NCI-H2107 treated with DMSO at 0.1 percent for 48 hours (cell line): Measurements from ENCODE around the gene PUS7.
"Not testable (repeated sequence)": the region's sequence is repeated elsewhere in the genome, so short reads cannot be mapped to it uniquely, and the experiment has no call there.

Experiments
- DNase-seq: peaks from one replicate; lab custom pipeline; 2025; ENCODE audit not compliant: unreplicated experiment; lab: John Stamatoyannopoulos, UW

Gene PUS7

DNA sequence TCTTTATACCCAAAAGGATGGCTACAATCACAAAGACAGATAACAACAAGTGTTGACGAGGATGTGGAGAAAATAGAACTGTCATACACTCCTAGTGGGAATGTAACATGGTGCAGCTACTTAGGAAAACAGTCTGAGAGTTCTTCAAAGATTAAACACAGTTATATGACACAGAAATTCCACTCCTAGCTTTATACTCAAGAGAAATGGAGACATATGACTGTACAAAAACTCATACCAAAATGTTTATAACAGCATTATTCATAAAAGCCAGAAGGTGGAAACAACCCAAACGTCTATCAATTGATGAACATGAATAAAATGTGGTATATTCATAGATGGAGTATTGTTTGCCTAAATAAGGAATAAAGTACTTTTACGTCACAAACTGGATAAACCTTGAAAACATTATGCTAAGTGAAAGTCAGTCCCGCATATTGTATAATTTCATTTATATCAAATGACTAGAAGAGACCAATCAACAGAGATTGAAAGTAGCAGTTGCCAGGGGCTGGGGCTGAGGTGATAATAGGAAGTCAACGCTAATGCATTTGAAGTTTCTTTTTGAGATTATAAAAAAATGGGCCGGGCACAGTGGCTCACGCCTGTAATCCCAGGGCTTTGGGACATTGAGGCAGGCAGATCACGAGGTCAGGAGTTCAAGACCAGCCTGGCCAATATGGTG, 71.8 kb downstream of the PUS7 start:
- DNase-seq = no peak

GRCh38 chr7:105448181-105448580, 73.9 kb downstream of the PUS7 start:
- DNase-seq = no peak

DNA sequence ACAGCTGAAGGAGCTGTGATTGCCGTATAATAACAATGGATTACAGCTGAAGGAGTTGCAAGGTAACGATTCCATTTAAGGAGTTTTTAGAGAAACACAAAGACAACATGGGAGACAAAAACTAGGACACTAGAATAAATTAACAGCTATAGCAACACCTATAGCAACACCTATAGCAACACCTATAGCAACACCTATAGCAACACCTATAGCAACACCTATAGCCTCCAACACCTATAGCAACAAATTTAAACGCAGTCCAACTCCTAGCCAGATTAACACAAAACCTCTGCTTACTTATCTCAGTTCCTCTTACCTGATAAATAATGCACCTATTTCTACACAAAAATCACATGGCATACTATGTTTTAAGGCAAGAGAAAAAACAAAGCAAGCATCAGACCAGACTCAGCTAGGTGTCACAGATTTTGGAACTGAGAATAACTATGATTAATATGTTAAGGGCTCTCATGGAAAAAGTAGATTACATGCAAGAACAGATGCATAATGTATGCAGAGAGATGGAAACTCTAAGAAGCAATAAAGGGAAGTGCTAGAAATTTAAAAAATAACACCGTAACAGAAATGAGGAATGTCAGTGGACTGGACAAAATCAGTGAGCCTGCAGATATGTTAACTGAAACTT, 77.6 kb downstream of the PUS7 start:
- no peak for DNase-seq

DNA sequence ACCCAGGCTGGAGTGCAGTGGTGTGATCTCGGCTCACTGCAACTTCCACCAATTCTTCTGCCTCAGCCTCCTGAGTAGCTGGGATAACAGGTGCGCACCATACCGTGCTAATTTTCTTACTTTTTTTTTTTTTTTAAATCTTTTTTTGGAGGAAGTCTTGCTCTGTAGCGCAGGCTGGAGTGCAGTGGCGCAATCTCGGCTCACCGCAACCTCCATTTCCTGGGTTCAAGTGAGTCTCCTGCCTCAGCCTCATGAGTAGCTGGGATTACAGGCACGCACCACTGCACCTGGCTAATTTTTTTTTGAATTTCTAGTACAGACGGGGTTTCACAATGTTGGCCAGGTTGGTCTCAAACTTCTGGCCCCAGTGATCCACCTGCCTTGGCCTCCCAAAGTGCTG, 79.9 kb downstream of the PUS7 start:
- not testable (repeated sequence) for DNase-seq

DNA sequence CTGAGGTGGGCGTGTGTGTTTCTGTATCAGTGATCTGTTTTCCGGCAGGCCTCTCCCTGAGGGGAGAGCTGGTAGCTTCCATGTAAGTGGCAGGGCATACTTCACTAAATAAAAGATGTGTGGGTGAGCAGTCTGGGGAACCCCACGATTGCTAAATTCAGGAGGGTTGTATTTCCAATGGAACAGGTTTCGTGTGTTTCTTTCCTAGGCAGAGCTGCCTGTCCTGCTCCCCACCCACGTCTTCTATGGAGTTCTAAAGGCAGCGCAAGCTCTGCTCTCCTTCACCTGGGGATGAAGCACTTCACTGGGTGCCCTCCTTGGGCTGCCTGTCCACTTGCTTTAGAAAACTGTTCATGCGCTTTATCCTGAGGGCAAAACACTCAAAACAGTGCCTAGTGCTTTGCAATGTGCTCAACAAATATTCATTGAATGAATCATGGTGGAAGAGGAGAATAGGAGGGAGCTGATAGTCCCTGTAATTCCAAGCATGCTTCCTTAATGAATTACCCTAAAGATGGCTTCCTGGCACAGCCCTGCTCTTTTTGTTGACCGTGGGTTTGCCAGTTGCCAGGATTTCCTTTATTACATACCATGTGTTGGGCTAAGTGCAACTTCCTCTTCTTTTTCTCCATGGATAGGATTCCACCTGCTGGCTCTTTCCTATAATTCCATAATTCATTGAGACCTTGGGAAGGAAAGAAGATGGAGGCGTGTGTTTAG, 82.7 kb downstream of the PUS7 start:
- DNase-seq = no peak

DNA sequence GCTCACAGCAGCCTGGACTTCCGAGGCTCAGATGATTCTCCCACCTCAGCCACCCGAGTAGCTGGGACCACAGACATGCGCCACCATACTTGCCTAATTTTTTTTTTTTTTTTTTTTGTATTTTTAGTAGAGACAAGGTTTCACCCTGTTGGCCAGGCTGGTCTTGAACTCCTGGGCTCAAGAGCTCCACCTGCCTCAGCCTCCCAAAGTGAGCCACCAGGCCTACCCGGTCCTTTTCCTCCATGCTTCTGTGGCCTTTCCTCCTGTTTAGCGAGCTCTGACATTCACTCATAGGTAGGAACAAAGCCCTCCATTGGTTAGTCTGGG, 83.3 kb downstream of the PUS7 start:
- DNase-seq = no peak

GRCh38 chr7:105438254-105438653, 83.8 kb downstream of the PUS7 start:
- DNase-seq = no peak

- not testable (repeated sequence) for DNase-seq
Observed at GRCh38 chr7:105437356-105437755, 84.7 kb downstream of the PUS7 start.

DNA sequence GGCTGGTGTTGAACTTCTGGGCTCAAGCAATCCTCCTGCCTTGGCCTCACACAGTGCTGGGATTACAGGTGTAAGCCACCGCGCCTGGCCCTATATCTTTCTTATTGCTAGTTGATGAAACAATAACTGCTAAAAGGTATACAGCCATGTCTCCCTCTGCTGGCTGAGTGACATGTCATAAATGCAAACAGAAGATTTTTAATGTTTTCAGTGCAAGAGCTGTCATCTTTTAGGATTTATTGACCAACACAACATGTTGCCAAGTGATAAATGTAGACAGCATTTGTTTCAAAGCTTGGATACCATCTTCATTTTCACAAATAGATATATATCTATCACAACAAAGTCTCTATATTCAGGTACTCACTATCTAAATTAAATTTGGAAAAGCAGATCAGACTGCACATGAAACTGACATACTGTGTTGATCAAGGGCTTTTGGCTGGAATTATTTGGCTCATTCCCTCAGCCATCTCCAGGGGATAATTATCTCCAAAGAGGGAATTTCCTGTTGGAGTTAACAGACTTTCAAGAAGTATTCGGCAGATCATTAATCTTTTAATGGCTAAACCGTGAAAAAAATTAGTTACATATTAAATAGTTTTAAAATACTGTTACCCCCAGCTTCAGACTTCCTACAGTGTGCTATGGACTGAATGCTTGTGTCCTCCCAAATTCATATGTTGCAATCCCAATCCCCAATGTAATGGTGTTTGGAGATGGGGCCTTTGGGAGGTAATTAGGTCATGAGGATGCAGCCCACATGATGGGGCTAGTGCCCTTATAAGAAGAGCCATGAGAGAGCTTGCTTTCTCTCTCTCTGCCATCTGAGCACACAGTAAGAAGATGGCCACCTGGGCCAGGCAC, 92.1 kb downstream of the PUS7 start:
- peak; percentile 34 for DNase-seq

DNA sequence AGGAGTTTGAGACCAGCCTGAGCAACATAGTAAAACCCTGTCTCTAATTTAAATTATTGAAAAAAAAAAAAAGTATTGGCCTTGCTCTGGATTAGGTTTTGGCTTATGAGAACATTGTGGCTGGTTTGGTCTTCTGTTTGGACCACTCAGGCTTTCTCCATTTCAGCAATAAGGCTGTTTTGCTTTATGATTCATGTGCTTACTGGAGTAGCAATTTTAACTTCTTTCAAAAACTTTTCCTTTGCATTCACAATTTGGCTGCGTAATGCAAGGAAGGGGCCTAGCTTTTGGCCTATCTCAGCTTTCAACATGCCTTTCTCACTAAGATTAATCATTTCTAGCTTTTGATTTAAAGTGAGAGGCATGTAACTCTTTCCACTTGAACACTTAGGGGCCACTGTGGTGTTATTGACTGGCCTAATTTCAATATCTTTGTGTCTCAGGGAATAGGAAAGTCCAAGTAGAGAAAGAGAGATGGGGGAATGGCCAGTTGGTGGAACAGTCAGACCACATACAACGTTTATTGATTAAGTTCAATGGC, 95.4 kb downstream of the PUS7 start:
- no peak for DNase-seq

- no peak for DNase-seq
Observed at GRCh38 chr7:105423987-105424386, 98.1 kb downstream of the PUS7 start.

DNA sequence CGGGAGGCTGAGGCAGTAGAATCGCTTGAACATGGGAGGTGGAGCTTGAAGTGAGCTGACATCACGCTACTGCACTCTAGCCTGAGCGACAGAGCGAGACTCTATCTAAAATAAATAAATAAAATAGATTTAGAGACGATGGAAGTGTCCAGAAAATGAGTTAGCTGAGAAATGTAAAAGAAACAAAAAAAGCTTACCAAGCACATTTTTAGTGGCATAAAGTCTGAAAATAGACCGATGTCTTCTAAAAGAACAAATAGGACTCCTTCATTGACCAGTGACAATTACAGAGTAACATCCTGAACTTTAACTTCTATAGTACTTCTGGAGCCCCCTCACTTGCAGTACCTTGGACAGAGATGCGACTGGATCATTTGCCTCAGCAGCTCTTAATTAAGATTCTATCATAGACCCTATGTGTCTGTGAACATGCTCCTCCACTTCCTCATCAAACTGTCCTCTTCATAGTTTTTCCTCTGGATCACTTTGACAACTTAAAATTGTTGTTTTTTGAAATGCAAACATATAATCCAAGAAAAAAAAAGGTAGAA, 108.1 kb downstream of the PUS7 start:
- DNase-seq = no peak

- not testable (repeated sequence) for DNase-seq
Observed at GRCh38 chr7:105410774-105411173, 111.3 kb downstream of the PUS7 start.

GRCh38 chr7:105409775-105410174, 112.3 kb downstream of the PUS7 start:
- DNase-seq = not testable (repeated sequence)

GRCh38 chr7:105408791-105409410, 113.2 kb downstream of the PUS7 start:
- DNase-seq = no peak
